C1 segment of cervical spinal cord (tissue), 14 donors: ENCODE data around the gene OR13J1.
"Not testable (repeated sequence)": the region's sequence is repeated elsewhere in the genome, so short reads cannot be mapped to it uniquely, and the experiment has no call there.

Experiments used
- DNase-seq, 14 donors: peaks; one replicate each; lab custom pipeline; 2025; lab: John Stamatoyannopoulos, UW

OR13J1 gene, protein sequence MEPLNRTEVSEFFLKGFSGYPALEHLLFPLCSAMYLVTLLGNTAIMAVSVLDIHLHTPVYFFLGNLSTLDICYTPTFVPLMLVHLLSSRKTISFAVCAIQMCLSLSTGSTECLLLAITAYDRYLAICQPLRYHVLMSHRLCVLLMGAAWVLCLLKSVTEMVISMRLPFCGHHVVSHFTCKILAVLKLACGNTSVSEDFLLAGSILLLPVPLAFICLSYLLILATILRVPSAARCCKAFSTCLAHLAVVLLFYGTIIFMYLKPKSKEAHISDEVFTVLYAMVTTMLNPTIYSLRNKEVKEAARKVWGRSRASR

DNA sequence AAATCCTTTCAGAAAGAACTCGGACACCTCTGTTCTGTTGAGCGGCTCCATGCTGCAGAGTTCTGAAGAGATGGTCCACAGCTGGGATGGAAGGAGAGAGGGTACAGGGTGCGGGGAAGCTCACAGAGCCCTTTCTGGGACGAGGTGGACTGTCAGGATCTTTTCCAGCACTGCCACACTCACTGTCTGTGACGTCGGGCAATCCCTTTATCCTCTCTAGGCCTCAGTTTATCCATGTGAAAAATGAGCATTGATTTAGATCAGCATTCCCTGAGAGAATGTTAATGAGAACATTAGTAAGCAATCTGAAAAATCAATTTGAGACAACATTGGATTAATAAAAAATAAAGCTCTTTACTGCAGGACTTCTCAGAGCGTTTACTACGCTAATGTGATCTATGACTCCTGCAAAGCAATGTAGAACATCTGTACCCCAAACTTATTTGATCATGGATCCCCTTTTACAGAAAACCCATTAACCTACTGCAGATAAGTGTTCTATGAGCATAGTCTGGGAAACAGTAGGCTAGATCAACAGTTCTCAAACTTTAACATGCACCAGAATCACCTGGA, at the start of gene OR13J1:
Gene OR13J1, minus strand, starts transcription at position 51 of the 573 bp plus-strand sequence. Its CDS starts 0 bp downstream, at position 51.
- no peak for DNase-seq

DNA sequence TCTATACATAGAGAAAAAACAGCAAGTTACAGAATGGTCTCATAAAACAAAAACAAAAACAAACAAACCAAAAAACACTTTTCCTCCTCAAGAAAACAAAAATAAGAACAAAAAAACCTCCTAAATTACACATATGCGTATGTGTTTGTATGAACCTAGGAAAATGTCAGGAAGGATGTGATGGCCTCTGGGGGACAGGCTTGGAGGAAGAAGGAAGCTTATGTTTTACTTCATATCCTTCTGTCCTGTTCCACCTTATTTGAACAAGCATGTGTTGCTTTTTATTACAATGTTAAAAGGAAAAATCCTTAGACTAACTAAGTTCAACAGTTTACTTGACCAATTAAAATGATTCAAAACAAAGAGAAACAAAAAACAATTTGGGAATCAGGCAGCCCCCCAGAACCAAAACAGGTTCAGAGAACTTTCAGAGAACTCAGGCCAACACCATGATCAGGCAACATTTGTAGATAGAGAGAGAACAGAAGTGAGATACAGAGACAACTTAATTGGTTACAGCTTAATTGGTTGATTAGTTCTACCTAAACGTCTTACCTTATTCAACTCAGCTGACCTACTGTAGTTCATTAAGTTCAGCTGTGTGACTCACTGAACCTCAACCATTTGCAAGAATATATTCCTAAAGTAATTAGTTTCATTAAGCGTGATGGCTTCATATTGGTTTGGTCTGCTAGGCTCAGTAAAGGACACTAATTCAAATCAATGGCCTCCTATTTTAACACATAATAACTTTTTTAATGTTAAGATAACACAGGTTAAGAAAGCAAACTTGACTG, 49.2 kb upstream of the OR13J1 start:
- DNase-seq: no peak

DNA sequence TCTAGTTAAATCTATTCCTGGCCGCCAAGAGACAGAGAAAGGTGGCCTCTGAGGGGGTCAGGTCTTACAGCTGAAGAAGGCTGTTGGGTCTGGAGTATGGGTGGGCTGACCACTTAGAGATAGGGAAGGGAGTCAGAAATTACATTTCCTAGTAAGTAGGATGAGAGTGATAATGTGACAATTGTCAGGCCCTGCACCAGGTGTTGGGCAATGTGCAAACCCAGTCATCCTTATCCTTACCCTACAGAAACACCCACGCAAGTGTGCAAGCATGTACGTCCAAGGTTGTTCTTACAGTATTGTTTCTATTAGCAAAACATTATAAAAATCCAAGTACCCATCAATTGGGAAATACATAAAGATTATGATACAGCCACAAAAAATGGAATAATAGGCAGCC, 48.6 kb upstream of the OR13J1 start:
- DNase-seq: no peak

DNA sequence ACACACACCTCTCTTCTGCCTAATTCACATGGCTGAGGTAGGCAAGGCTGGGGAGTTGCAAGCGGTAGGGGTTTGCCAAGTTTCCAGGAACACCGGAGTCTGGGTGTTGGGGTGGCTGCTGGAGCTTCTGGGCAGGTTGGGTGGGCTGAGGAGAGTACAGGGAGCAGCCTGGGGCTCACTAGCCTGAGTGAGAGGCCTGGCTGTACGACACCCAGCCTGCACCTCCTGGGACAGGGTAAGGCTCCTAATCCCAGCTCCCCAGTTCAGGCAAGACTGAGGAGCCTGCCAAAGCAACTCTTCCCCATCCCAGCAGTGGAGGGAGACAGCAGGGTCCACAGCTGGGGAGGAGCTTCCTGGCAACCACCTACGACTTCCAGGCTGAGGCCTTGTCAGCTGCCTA, 47.1 kb upstream of the OR13J1 start:
- DNase-seq: no peak

DNA sequence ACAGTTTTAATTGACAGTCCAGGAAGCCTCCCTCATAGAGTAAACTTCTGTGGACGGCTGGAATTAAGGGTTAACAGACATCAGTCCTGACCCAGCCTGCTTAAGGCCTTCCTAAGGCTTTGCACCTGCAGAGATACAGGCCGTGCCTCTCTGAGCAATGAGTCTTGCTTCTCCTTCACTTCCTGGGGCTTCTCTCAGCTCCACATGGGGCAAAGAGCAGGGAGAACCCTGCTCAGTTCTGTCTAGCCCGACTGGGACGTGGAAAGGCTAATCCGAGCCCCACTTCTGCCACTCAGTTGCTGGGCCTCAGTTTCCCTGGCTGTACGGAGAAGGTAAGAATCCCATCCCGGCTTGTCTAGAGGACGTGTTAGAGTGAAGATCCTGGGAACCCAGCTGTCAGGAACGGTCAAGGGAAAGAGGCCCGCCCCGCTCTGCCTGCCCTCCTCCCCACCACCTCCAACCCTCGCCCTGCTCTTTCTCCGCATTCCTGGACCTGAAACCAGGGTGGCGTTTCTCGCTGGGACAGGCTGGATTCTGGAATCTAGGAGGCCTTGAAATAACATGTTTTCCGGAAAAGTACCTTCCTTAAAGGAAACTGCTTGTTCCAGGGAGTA, 45.6 kb upstream of the OR13J1 start:
- no peak for DNase-seq

DNA sequence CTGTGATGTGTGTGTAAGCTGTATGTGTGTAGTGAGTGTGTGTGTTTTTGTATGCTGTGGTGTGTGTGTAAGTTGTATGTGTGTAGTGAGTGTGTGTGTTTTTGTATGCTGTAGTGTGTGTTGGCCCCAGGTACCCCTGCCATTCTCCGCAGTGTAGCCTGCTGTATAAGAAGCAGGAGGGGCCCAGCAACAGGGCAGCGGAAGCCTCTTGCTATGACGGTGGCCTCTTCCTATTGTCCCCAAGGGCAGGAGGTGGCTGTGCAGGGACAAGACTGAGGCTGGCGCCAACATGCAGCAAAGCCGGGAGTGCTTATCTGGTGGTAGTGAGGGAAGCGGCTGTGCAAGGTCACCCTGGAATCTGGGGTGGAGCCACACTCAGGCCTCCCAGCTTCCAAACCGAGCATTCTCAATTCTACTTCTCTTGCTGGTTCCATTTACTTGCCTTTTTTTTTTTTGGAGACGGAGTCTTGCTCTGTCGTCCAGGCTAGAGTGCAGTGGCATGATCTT, 44.2 kb upstream of the OR13J1 start:
- no peak for DNase-seq

DNA sequence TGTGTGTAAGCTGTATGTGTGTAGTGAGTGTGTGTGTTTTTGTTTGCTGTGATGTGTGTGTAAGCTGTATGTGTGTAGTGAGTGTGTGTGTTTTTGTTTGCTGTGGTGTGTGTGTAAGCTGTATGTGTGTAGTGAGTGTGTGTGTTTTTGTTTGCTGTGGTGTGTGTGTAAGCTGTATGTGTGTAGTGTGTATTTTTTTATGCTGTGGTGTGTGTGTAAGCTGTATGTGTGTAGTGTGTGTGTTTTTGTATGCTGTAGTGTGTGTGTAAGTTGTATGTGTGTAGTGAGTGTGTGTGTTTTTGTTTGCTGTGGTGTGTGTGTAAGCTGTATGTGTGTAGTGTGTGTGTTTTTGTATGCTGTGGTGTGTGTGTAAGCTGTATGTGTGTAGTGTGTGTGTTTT, 43.2 kb upstream of the OR13J1 start:
- not testable (repeated sequence) for DNase-seq

DNA sequence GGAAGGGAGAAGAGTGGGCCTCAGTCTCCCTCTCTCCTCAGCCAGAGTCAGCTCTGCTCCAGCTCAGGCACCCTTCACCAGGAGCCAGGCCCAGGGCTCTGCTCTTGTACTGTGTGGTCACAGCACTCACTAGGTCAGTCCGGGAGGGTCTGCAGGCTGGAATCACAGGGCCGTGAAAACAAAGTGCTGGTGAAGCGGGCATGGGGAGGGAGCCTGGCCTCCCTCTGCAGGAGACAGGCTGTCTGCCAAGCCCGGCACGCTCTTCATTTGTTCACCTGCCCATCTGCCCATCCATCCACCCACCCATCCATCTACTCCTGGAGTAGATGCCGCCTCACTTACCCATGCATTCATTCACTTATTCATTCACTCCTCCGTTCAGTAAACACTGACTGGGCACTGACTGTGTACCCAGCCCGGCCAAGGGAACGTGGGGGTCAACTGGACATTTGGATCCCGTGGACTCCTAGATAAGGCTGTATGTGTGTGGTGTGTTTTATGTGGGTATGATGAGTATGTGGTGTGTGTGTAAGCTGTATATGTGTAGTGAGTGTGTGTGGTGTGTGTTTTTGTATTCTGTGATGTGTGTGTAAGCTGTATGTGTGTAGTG, 42.7 kb upstream of the OR13J1 start:
- DNase-seq: no peak

DNA sequence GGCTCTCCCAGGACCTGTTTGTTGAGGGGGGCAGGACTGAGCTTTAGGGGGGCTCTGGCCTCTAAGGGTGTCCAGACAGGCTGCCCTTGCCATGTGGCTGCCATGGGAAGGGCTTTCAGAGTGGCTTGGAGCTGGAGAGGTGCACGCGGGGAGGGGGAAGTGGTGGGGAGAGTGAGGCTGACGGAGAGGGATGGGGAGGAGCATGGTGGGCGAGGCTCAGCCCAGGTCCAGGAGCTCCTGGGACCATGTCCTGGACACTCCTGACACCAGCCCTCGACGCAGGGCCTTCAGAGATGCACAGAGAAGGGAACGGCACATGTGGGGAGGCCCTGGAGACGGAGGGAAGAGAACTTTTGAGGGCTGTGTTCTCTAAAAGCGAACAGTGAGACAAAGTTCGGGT, 41.5 kb upstream of the OR13J1 start:
- DNase-seq: no peak

DNA sequence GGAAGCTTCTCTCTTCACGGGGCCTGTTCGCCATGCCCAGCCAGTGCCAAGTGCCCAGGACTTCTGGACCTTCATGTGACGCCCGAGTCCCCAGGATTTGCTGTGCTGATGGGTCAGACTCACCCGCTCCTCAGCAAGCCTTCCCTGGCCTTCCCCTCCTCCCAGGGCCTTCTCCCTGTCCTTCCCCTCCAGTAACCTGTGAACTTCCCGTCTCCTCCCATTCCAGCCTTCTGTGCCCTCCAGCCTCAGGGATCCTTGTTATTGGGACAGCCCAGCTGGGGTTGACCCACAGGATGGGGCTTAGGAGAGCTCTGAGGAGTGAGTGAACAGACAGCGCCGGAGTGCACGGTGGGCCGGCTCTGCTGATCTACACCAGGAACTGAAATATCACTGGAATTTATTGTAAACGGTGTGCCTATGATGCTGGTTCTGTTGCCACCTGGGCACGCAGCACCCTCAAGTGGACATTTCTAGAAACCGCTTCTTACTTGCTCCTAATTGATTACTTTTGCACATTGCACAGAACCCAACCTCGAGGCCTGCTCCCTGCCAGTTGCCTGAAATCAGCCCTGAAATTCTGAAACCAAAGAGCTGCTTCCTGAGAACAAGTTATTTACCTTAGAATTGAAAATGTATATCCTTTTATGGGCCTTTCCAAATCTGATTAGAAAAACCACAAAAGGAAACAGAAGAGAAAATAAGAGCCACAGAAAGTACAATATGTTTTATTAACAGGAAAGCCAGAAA, 40.6 kb upstream of the OR13J1 start:
- no peak for DNase-seq

DNA sequence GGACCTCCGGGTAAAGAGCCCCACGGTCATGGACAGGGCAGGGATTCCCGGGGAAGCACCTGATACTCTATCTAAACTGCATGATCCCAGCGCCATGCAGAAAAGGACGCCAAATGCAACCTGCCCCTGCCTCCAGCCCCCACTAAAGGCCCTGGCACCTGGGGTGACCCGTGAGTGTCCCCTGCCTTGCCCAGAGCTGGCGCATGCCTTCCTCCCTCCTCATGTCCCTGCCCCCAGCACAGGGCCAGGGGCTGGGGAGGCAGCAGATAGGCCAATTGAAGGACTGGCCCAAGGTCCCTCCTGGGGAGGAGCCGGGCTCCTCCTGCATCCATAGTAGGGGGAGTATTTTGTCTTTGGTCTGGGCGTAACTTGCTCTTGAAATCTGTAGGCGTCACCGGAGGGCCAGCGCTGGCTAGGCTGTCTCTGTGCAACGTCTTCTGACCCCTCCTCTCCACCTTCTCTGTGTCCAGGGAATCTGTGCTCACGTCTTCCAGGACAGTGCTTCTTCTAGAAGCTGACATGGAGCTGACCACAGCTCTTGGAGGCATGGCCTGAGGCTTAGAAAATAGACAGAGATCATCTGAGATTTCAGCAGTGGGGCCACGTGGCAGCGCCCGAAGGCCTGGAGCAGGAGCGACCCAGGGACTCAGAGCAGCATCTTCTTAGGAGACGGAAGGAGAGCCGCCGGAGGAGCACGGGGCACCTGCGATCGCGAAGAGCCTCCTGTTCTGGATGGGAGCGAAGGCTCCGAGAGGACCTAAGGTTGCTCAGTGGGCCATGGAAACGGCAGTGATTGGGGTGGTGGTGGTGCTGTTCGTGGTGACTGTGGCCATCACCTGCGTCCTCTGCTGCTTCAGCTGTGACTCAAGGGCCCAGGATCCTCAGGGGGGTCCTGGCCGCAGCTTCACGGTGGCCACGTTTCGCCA, 39.7 kb upstream of the OR13J1 start:
- no peak for DNase-seq

DNA sequence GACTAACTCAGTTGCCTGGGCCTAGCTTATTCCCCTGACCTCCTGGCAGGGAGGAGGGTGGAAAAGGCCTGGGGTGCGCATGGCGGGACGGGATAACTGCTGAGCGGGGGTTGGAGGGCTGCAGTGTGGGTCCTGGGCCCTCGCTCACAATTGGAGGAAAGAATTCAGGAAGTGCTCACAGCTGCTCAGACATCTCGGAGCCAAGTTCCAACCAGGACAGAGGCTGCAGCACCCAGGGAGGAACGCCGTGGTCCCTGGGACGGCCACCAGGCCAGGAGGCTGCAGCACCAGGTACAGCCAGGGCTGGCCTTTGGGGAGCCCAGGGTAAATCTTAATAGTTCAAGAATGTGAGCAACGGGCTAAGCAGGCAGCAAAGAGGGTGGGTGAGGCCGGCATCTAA, 39.1 kb upstream of the OR13J1 start, which contains the start of gene SPAAR:
Gene SPAAR, plus strand, starts transcription at position 217 of the 400 bp plus-strand sequence. CDS start 974 bp downstream, outside the sequence.
- DNase-seq: no peak

DNA sequence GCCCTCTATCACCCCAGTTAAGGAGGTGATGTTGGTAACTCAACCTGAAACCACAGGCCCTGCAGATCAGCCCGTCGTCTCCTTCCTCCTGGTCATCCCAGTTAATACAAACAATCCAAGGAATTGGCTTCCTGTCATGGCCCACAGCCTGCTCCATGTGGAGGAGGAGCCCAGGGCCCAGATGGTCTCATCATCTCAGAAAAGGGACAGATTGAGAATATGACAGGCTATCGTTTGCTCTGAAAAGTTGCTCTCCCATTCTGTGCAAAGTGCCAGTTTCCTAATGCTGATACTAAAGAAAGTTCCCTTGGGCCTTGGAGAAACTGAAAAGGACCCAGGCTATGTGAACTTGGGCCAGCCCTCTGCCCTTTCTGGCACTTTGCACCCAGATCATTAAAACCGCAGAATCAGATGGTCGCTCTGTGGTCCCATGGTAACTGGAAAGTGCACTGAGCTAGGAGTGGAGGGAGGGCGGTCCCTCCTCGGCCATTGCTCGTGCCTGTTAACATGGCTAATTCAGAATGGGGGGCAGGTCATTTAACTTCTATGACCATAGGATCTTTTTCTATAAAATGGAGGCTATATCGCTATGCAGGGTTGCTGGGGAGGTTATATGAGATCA, 38.4 kb upstream of the OR13J1 start:
- peak in 2 of 14 donors; percentile 66 to 93 for DNase-seq

DNA sequence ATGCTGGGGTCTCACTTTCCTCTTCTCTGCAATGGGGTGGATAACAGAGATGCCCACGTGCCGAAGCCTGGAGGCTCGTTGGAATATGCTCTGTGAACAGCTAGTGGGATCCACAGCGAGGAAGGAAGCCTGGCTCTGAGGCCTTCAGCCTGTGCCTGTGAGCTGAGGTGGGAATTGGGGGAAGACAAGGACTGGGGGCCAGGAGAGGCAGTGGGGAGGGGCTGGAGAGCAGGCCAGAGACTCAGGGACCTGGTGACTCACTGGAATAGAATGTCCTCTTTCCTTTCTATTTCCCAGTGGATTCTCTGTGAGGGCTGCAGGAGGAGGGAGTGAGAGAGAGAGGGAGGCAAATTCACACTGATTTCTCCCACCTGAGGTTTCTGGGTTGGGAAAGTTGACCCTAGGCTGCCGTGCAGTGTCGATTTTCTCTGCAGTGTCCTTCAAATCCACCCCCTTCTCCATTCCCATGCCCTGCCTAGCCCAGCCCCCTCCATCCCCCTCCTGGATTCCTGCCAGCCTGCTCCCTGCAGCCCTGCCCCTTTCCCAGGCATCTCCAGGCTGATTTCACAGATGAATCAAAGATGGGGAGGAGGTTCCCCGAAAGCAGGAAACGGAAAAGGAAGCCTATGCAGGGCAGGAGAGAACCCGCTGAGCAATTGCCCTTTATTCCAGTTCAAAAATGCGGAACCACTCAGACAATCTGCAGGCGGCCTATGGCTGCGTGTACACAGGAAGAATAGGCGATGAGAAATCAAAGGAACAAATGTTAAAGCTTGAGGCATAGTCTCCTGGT, 37.7 kb upstream of the OR13J1 start:
- DNase-seq: peak in 6 of 14 donors; percentile 13 to 89 (median 28)

DNA sequence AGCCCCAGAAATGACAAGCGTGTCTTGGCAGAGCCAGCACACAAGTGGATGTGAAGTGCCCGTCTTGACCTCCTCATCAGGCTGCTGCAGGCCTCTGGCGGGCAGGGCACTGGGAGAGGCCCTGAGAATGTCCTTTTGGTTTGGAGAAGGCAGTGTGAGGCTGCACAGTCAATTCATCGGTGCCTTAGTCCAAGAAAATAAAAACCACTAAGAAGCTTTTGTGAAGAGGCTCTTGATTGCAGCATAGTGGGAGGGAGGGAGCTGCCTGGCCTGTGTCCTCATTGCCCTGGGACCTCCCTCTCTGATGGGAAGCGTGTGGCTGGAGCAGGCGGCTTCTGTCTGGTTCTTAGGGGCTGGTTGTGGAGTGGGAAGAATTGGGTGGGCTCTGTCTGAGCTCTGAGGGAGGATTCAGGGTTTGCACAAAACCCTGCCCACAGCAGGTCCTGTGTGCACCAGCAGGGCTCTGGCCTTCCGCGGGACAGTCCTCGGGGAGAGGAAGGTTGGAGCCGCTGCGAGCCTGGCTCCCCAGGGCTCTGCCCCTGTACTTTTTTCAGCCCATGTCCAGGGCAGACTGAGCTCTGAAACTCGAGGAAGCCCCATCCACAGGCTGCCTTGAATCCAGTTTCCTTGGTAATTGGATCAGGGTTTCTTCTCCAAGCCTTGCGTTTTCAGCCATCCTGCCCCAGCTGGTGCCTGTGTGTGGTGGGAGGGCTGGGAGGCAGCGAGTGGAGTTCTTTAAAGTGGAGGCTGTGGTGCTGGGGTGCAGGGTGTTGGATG, 36.9 kb upstream of the OR13J1 start:
- DNase-seq: peak in 2 of 14 donors; percentile 19 to 41

DNA sequence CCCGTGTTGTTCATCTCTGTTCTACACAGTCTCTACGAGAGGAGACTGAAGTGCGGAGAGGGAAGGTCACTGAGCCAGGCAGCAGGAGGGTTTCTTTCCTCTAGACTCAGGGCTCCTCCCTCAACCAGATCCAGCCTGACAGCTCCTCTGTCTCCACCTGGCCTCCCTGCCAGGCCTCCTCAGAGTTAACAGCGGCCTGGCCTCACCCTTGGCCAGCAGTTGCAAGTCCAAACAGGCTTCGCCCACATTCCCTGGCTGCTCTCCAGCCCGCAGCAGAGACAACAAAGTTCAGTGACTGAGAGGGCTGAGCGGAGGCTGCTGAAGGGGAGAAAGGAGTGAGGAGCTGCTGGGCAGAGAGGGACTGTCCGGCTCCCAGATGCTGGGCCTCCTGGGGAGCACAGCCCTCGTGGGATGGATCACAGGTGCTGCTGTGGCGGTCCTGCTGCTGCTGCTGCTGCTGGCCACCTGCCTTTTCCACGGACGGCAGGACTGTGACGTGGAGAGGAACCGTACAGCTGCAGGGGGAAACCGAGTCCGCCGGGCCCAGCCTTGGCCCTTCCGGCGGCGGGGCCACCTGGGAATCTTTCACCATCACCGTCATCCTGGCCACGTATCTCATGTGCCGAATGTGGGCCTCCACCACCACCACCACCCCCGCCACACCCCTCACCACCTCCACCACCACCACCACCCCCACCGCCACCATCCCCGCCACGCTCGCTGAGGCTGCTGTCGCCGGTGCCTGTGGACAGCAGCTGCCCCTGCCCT, 35.9 kb upstream of the OR13J1 start, which contains the start of gene HRCT1:
Gene HRCT1, plus strand, starts transcription at position 291 of the 768 bp plus-strand sequence. Its CDS starts 86 bp downstream, at position 377.
- DNase-seq: peak in 7 of 14 donors; percentile 15 to 55 (median 22)
